Peyer's patch (tissue), 4 donors: ENCODE results near the gene PDIK1L.

ENCODE experiments used
- CTCF ChIP-seq, 6 experiments: fragments of 450-650 bp in 4 of 6; fragments of 200-600 bp in 2 of 6; sonication (generic) in 1 of 6; IDR thresholded peaks; one replicate each; pipeline ENCODE4 v1.5.1; 2017 to 2019; ENCODE audit warnings: antibody characterized with exemption in 6 of 6, mild to moderate bottlenecking in 3 of 6, moderate library complexity in 1 of 6
- POLR2A ChIP-seq, 2 donors: fragments of 450-650 bp; IDR thresholded peaks; one replicate each; pipeline ENCODE4 v1.5.1; 2017; ENCODE audit warnings: antibody characterized with exemption in 2 of 2, mild to moderate bottlenecking in 2 of 2, moderate library complexity in 2 of 2

DNA sequence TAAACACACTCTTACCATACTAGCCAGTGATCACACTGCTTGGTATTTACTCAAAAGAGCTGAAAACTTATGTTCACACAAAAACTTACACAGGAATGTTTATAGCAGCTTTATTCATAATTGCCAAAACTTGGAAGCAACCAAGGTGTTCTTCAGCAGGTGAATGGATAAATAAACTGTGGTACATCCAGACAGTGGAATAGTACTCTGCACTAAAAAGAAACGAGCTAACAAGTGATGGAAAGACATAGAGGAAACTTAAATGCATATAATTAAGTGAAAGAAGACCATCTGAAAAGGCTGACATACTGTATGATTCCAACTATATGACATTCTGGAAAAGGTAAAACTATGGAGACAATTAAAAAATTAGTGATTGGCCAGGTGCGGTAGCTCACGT, 20.7 kb upstream of the PDIK1L start:
- TF ChIP-seq CTCF (IDR thresholded peaks at IDR 0.05) (no peak), POLR2A (IDR thresholded peaks at IDR 0.05) (no peak)
